Gastroesophageal sphincter (tissue), 4 donors: Measurements from ENCODE around the gene ZNF358. TPM values are rescaled to one million over a fixed set of nuclear protein-coding genes. Genes with fewer than 3 reads are reported as not detected.
A peak's percentile ranks its signal among the peaks of the same experiment; 100 is the strongest.

ENCODE experiments used
- ATAC-seq: fragments of 150-250 bp; one replicate; pipeline ENCODE4 v1.9.1; 2016; ENCODE audit warnings: mild to moderate bottlenecking, moderate library complexity
- H3K27ac ChIP-seq, 4 donors: fragments of 200-600 bp; sonication (generic) in 3 of 4; 1 replicate in 3 of 4; 2 replicates in 1 of 4; pipeline ENCODE4 v1.5.1; 2016 to 2019
- H3K27me3 ChIP-seq: fragments of 200-600 bp; sonication (generic); one replicate; pipeline ENCODE4 v1.5.1; 2019
- H3K36me3 ChIP-seq, 2 donors: fragments of 200-600 bp; sonication (generic); one replicate each; pipeline ENCODE4 v1.5.1; 2019; ENCODE audit warnings: control low read depth in 1 of 2
- H3K4me1 ChIP-seq, 3 donors: fragments of 200-600 bp; sonication (generic); 1 replicate in 2 of 3; 2 replicates in 1 of 3; pipeline ENCODE4 v1.5.1; 2016 to 2019; ENCODE audit warnings: control low read depth in 2 of 3
- H3K4me3 ChIP-seq, 2 donors: fragments of 200-600 bp; sonication (generic); one replicate each; pipeline ENCODE4 v1.5.1; 2019; ENCODE audit warnings: mild to moderate bottlenecking in 1 of 2, moderate library complexity in 1 of 2
- H3K9me3 ChIP-seq, 3 donors: fragments of 200-600 bp; sonication (generic); one replicate each; pipeline ENCODE4 v1.5.1; 2017 to 2019; ENCODE audit warnings: control low read depth in 2 of 3
- CTCF ChIP-seq, 4 experiments: fragments of 200-600 bp in 2 of 4; fragments of 450-650 bp in 2 of 4; sonication (generic) in 1 of 4; IDR thresholded peaks; one replicate each; pipeline ENCODE4 v1.5.1; 2017 to 2019; ENCODE audit warnings: antibody characterized with exemption in 4 of 4, mild to moderate bottlenecking in 2 of 4, moderate library complexity in 2 of 4
- EP300 ChIP-seq: sonication (generic); formaldehyde crosslinking; IDR thresholded peaks from one replicate; pipeline ENCODE4 v1.6.1; 2017; ENCODE audit warnings: antibody characterized with exemption, mild to moderate bottlenecking
- POLR2A ChIP-seq, 2 donors: fragments of 450-650 bp; IDR thresholded peaks; one replicate each; pipeline ENCODE4 v1.6.1; 2017; ENCODE audit warnings: antibody characterized with exemption in 2 of 2, mild to moderate bottlenecking in 2 of 2, moderate library complexity in 1 of 2
- POLR2AphosphoS5 ChIP-seq: sonication (generic); formaldehyde crosslinking; IDR thresholded peaks from one replicate; pipeline ENCODE4 v1.6.1; 2017; ENCODE audit warnings: antibody characterized with exemption
- WGBS, 2 donors: methylation state at CpG; one replicate each; pipeline ENCODE4 v1.1.5; 2018; ENCODE audit warnings: low coverage in 1 of 2; 5-methylcytosine and 5-hydroxymethylcytosine counted together
- total RNA-seq, 4 donors: library from RNA; depleted of rRNA; stranded (reverse); fragments of >200 nt; gene quantifications; one replicate each; pipeline ENCODE4 v1.1.0, GENCODE V29; 2016

ZNF358 gene
- total RNA-seq, 4 donors from 2014 or later = 63.9 to 153 (median 98.7) TPM

DNA sequence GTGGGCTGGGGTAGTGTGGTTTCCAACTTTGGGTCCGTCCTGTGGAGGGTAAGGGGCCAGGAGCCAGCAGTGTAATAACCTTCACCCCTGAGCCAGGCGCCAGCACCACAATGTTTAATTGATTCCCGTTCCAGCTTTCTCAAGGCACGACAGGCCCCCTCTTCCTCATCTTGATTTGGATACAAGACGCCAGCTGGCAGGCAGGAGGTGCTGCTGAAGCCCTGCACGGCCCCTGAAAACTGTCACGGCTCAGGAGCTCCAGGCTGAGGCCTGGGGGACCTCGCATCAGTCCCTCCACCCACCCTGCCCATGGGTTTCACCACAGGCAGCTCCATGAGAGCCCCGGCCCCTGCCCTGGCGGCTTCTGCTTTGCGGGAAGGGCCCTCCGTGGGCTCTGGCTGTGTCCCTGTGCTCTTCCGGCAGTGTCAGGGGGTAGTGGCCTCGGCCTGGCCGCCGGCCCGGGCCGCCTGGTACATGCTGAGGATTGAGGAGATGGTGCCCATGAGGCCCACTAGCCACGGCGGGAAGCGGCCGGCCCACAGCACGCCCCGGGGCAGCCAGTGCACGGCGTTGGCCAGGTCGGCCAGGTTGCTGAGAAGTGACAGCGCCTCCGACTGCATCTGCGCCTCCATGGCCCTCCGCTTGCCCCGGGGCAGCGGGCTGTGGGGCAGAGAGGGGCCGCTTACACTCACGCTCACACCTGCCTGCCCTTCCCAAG, 39.0 kb upstream of the ZNF358 start:
- peaks cover 0 to 7% of the 10 kb centered on the region in 2 donors for H3K36me3 ChIP-seq
- peaks cover 0 to 22% (median 0%) of the 10 kb centered on the region in 3 donors for H3K4me1 ChIP-seq
- H3K4me3 ChIP-seq = no peak overlapping the region
- no peak overlapping the region for H3K27ac ChIP-seq
- no peaks in the 10 kb centered on the region for H3K9me3 ChIP-seq
- no peaks in the 10 kb centered on the region for H3K27me3 ChIP-seq
- 49 to 100% methylated on average over 2 to 3 of the region's 35 CpGs for WGBS, 2 donors
- no peak for ATAC-seq
- TF ChIP-seq EP300 (no peak), POLR2AphosphoS5 (no peak), CTCF (IDR thresholded peaks at IDR 0.05) (no peak), POLR2A (IDR thresholded peaks at IDR 0.05) (no peak)

DNA sequence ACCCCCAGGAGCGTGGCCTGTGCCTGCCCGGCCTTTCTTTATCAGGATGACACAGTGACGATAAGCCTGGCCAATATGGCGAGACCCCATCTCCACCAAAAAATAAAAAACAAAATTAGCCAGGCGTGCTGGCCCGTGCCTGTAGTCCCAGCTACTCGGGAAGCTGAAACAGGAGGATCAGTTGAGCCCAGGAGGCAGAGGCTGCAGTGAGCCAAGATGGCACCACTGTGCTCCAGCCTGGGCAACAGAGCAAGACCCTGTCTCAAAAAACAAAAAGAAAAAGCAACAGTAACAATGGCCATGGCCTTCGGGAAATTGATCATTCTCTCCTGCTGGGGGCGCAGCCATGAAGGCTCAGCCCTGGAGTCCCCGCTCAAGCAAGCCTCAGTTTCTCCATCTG, 38.1 kb upstream of the ZNF358 start:
- WGBS, 2 donors = no CpG with 5 or more reads among the region's 10 CpGs
- Histone ChIP-seq H3K9me3 (no peaks in the 10 kb centered on the region), H3K27ac (no peak overlapping the region), H3K27me3 (no peaks in the 10 kb centered on the region), H3K4me1 (peaks cover 0 to 30% (median 0%) of the 10 kb centered on the region in 3 donors), H3K4me3 (no peak overlapping the region), H3K36me3 (no peaks in the 10 kb centered on the region)
- TF ChIP-seq POLR2A (IDR thresholded peaks at IDR 0.05) = no peak
- no peak for TF ChIP-seq CTCF (IDR thresholded peaks at IDR 0.05)
- no peak for TF ChIP-seq POLR2AphosphoS5
- no peak for TF ChIP-seq EP300
- ATAC-seq = no peak

DNA sequence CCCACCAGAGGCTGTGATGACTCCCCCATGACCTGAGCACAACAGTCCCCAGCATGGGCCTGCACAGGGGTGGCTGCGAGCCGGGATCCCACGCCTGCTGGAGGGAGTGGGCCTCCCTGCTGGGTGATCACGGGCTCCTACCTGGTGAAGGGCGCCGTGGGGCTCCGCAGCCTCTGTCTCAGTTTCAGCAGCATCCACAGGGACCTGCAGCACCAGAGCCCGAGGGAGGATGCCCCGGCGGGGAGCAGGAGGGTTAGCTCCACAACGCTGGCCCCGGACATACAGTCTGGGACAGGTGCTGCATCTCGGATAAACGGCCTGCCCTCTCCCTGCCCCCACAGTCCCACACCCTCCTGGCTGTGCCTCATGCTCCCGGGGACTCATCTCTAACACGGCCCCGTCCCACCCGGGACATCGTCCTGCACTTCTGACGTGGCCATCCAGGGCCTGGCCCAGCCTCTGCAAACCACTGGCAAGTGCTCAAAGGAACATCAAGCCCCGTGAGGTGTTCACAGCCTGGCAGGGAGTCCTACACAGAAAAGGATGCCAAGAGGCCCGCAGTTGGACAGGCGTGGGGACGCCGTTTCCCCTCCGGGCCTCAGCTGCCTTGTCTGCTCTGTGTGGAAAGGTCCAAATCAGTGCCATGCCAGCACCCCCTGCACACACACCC, 37.6 kb upstream of the ZNF358 start:
- WGBS, 2 donors = 60 to 76% methylated on average over 7 to 9 of the region's 26 CpGs
- H3K4me3 ChIP-seq = no peak overlapping the region
- H3K36me3 ChIP-seq = no peaks in the 10 kb centered on the region
- H3K9me3 ChIP-seq = no peaks in the 10 kb centered on the region
- H3K27ac ChIP-seq = no peak overlapping the region
- peaks cover 0 to 36% (median 0%) of the 10 kb centered on the region in 3 donors for H3K4me1 ChIP-seq
- TF ChIP-seq POLR2AphosphoS5 (no peak), POLR2A (IDR thresholded peaks at IDR 0.05) (no peak), CTCF (IDR thresholded peaks at IDR 0.05) (no peak), EP300 (no peak)
- no peaks in the 10 kb centered on the region for H3K27me3 ChIP-seq
- peak; percentile 32 for ATAC-seq

GRCh38 chr19:7478843-7479227, 37.1 kb upstream of the ZNF358 start:
- TF ChIP-seq POLR2A (IDR thresholded peaks at IDR 0.05) (no peak), EP300 (no peak), CTCF (IDR thresholded peaks at IDR 0.05) (no peak), POLR2AphosphoS5 (no peak)
- H3K4me3 ChIP-seq = no peak overlapping the region
- H3K27ac ChIP-seq = no peak overlapping the region
- no peaks in the 10 kb centered on the region for H3K9me3 ChIP-seq
- WGBS, 2 donors = no CpG with 5 or more reads among the region's 9 CpGs
- no peak for ATAC-seq
- peaks cover 0 to 38% (median 0%) of the 10 kb centered on the region in 3 donors for H3K4me1 ChIP-seq
- no peaks in the 10 kb centered on the region for H3K27me3 ChIP-seq
- no peaks in the 10 kb centered on the region for H3K36me3 ChIP-seq
